K562 (cell line): ENCODE data around the gene NUB1. TPM values are rescaled to one million over a fixed set of nuclear protein-coding genes. Genes with fewer than 3 reads are reported as not detected.
A peak's percentile ranks its signal among the peaks of the same experiment; 100 is the strongest.

Experiments used
- ATAC-seq: fragments of 200-7000 bp; cut with Tn5 transposase; 3 replicates; pipeline ENCODE4 v1.9.1; 2020; ENCODE audit warnings: moderate library complexity
- BruUV-seq: library from RNA; stranded (reverse); fragments of 400-500 nt; replicated peaks from 2 replicates; lab custom pipeline; 2021; lab: Mats Ljungman, UMichigan
- CTCF ChIA-PET: fragments of 300-600 bp; formaldehyde crosslinking; extraction: SDS; loops from one replicate; lab custom pipeline; 2021; ENCODE audit warnings: low intra/inter-chr PET ratio; lab: Yijun Ruan, JAX
- POLR2A ChIA-PET: fragments of 300-600, 350-650 bp; sonication (Branson Sonifier 250); formaldehyde crosslinking; extraction: SDS; loops from one replicate; lab custom pipeline; 2021; ENCODE audit warnings: antibody characterized with exemption, inconsistent platforms; lab: Yijun Ruan, JAX
- DNase-seq, 4 experiments: peaks; one replicate each; pipeline versions ENCODE4 v3.0.0 to v3.0.0-alpha.2; 2011 to 2018; ENCODE audit warnings: low spot score in 3 of 4, mixed read lengths in 3 of 4; ENCODE audit errors: extremely low read depth in 1 of 4
- FAIRE-seq: peaks from 2 replicates; lab custom pipeline; 2011; peaks lifted over from hg19 to GRCh38; lab: Jason Lieb, UNC
- H2AFZ ChIP-seq: 2 replicates; pipeline ENCODE4 v1.6.0; 2011; ENCODE audit warnings: low read depth, low read length, control low read depth, inconsistent platforms
- H3K27ac ChIP-seq: fragments of 200-600 bp; 3 replicates; pipeline ENCODE4 v1.8.0; 2011; ENCODE audit warnings: low read depth, mild to moderate bottlenecking, control low read depth, inconsistent platforms, low read length, moderate library complexity, mixed read lengths; ENCODE audit errors: extremely low read depth
- H3K27me3 ChIP-seq, 2 experiments: fragments of 300-600 bp in 1 of 2; 2 replicates in 1 of 2; 3 replicates in 1 of 2; pipeline versions ENCODE4 v1.6.0 to v1.8.0; 2011; ENCODE audit warnings: inconsistent platforms in 2 of 2, low read length in 2 of 2, mild to moderate bottlenecking in 1 of 2, mixed read lengths in 1 of 2, moderate library complexity in 1 of 2; ENCODE audit not compliant: control insufficient read depth in 2 of 2, insufficient read depth in 2 of 2
- H3K36me3 ChIP-seq: fragments of 300-600 bp; 3 replicates; pipeline ENCODE4 v1.8.0; 2011; ENCODE audit warnings: mild to moderate bottlenecking, low read length, inconsistent platforms; ENCODE audit not compliant: control insufficient read depth, insufficient read depth
- H3K4me1 ChIP-seq, 2 experiments: fragments of 200-600 bp in 1 of 2; replicated peaks in 1 of 2; 2 replicates in 1 of 2; 3 replicates in 1 of 2; pipeline versions ENCODE4 v1.5.1 to v1.8.0; 2011; ENCODE audit warnings: inconsistent platforms in 2 of 2, low read length in 2 of 2, mild to moderate bottlenecking in 1 of 2, mixed read lengths in 1 of 2, moderate library complexity in 1 of 2; ENCODE audit not compliant: control insufficient read depth in 2 of 2, insufficient read depth in 2 of 2
- H3K4me2 ChIP-seq: 2 replicates; pipeline ENCODE4 v1.6.1; 2011; ENCODE audit warnings: low read length, control low read depth, inconsistent platforms, mixed read lengths; ENCODE audit not compliant: insufficient read depth
- H3K4me3 ChIP-seq: fragments of 200-600 bp; sonication (generic), shearing (Covaris generic); 2 replicates; pipeline ENCODE4 v1.5.1; 2016; ENCODE audit warnings: control low read depth, inconsistent platforms
- H3K79me2 ChIP-seq: fragments of 200-600 bp; 3 replicates; pipeline ENCODE4 v1.8.0; 2011; ENCODE audit warnings: low read length, inconsistent platforms; ENCODE audit not compliant: control insufficient read depth, insufficient read depth
- H3K9ac ChIP-seq, 2 experiments: 2 replicates each; pipeline versions ENCODE4 v1.6.0 to v1.6.1; 2011; ENCODE audit warnings: low read depth in 2 of 2, low read length in 2 of 2, control low read depth in 1 of 2, inconsistent platforms in 1 of 2, mild to moderate bottlenecking in 1 of 2, mixed read lengths in 1 of 2; ENCODE audit not compliant: insufficient read depth in 1 of 2
- H3K9me1 ChIP-seq: one replicate; pipeline ENCODE4 v1.6.0; 2011; ENCODE audit warnings: inconsistent platforms, mild to moderate bottlenecking, low read length, moderate library complexity; ENCODE audit not compliant: control insufficient read depth, insufficient read depth
- H3K9me3 ChIP-seq: replicated peaks from 2 replicates; pipeline ENCODE4 v1.5.1; 2011; ENCODE audit warnings: low read depth, low read length, inconsistent platforms; ENCODE audit not compliant: control insufficient read depth, insufficient read depth
- H4K20me1 ChIP-seq: replicated peaks from 2 replicates; pipeline ENCODE4 v1.6.1; 2011; ENCODE audit warnings: low read length, inconsistent platforms, mixed read lengths; ENCODE audit not compliant: control insufficient read depth, insufficient read depth
- CAMTA2 ChIP-seq: fragments of 250-450 bp; sonication (Bioruptor Pico); conservative IDR thresholded peaks from 2 replicates; pipeline ENCODE4 v1.5.1; 2022
- DACH1 ChIP-seq: fragments of 450-650 bp; IDR thresholded peaks from 2 replicates; pipeline ENCODE4 v1.6.1; 2018; ENCODE audit not compliant: partially characterized antibody
- ERF ChIP-seq: fragments of 450-650 bp; formaldehyde crosslinking; IDR thresholded peaks from 2 replicates; pipeline ENCODE4 v1.4.0; 2020; ENCODE audit warnings: mild to moderate bottlenecking, mixed read lengths
- FOXO4 ChIP-seq: fragments of 450-650 bp; formaldehyde crosslinking; IDR thresholded peaks from 2 replicates; pipeline ENCODE4 v1.4.0; 2020; ENCODE audit warnings: mild to moderate bottlenecking, moderate library complexity
- NCOA4 ChIP-seq: fragments of 450-650 bp; IDR thresholded peaks from 2 replicates; pipeline ENCODE4 v1.6.1; 2018; ENCODE audit warnings: mild to moderate bottlenecking; ENCODE audit not compliant: partially characterized antibody
- RBM14 ChIP-seq: fragments of 200-400 bp; formaldehyde crosslinking; IDR thresholded peaks from 2 replicates; pipeline ENCODE4 v1.6.1; 2018; ENCODE audit warnings: low read depth, mild to moderate bottlenecking, low read length, moderate library complexity, borderline replicate concordance; ENCODE audit not compliant: insufficient read depth
- SLC30A9 ChIP-seq: fragments of 250-450 bp; sonication (Bioruptor Pico); IDR thresholded peaks from 2 replicates; pipeline ENCODE4 v1.8.0; 2022; ENCODE audit warnings: mild to moderate bottlenecking, moderate library complexity
- SNRNP70 ChIP-seq: fragments of 200-400 bp; formaldehyde crosslinking; optimal IDR thresholded peaks from 2 replicates; pipeline ENCODE3; 2017; ENCODE audit warnings: low read depth, low read length
- YY1 ChIP-seq, 3 experiments: IDR thresholded peaks; 2 replicates each; pipeline ENCODE4 v1.6.1; 2011; ENCODE audit warnings: low read length in 2 of 3, mild to moderate bottlenecking in 2 of 3, moderate library complexity in 2 of 3, borderline replicate concordance in 1 of 3, control low read depth in 1 of 3, low read depth in 1 of 3; ENCODE audit not compliant: insufficient read depth in 3 of 3, insufficient replicate concordance in 2 of 3, control insufficient read depth in 1 of 3, insufficient read length in 1 of 3; ENCODE audit errors: extremely low read depth in 1 of 3
- ZBTB33 ChIP-seq: sonication (generic); formaldehyde crosslinking; IDR thresholded peaks from 2 replicates; pipeline ENCODE4 v1.8.1; 2023; ENCODE audit warnings: mild to moderate bottlenecking, missing genetic modification reagents
- ZBTB43 ChIP-seq: sonication (generic); formaldehyde crosslinking; IDR thresholded peaks from 2 replicates; pipeline ENCODE4 v1.8.0; 2023; ENCODE audit warnings: mild to moderate bottlenecking, missing genetic modification reagents
- ZFX ChIP-seq: sonication (generic); formaldehyde crosslinking; IDR thresholded peaks from 2 replicates; pipeline ENCODE4 v1.8.0; 2022; ENCODE audit warnings: mild to moderate bottlenecking, missing genetic modification reagents, moderate library complexity
- WGBS: fragments of 100-300 bp; shearing (Covaris generic); methylation state at CpG from one replicate; pipeline ENCODE4 v1.1.6; 2016; ENCODE audit warnings: low coverage, mixed read lengths; ENCODE audit not compliant: insufficient coverage; ENCODE audit errors: missing lambda C conversion rate; 5-methylcytosine and 5-hydroxymethylcytosine counted together
- in situ Hi-C: fragments of 300-500 bp; cut with MboI; formaldehyde crosslinking; loops from 4 replicates; pipeline ENCODE4 v1.15.0; 2018; ENCODE audit warnings: inconsistent platforms, mixed read lengths
- intact Hi-C: fragments of 100-400 bp; cut with micrococcal nuclease; formaldehyde crosslinking; loops from 2 replicates; pipeline ENCODE4 v1.14.2; 2022
- polyA plus RNA-seq, 8 experiments: library from polyadenylated mRNA; depleted of rRNA in 4 of 8; stranded (reverse) in 5 of 8; unstranded in 3 of 8; fragments of >200 nt; fragmentation: Nextera tagmentation in 2 of 8; fragmentation: Illumina TruSeq in 1 of 8; extraction: Ambion mirVana in 2 of 8; extraction: Trizol in 1 of 8; gene quantifications; 2 replicates each; pipeline versions ENCODE4 v1.2.1 to v1.2.3, GENCODE V29; 2011 to 2014; ENCODE audit warnings: inconsistent platforms in 1 of 8, missing spikeins in 1 of 8
- total RNA-seq, 7 experiments: library from RNA; depleted of rRNA in 6 of 7; stranded (reverse); fragments of >200 nt in 6 of 7; fragmentation: Illumina TruSeq in 2 of 7; extraction: Trizol in 2 of 7; gene quantifications; 2 replicates each; pipeline versions ENCODE4 v1.2.1 to v1.2.3, GENCODE V29; 2011 to 2021; ENCODE audit warnings: low replicate concordance in 1 of 7

The NUB1 gene
- total and polyA plus RNA-seq, 9 of the 15 experiments (the other 6 are each of a cell fraction or from before 2014, with no cell fraction given), result 43.2 to 159 (median 85.2) TPM

- TF ChIP-seq ZBTB33 (CRISPR knock-in tag) (peak; percentile 87), RBM14 (no peak), YY1 (IDR thresholded peaks at IDR 0.05; ENCODE audit: borderline replicate concordance in 1 of 3, control insufficient read depth in 1 of 3, extremely low read depth in 1 of 3, insufficient read depth in 3 of 3, insufficient read length in 1 of 3, insufficient replicate concordance in 2 of 3, low read depth in 1 of 3, low read length in 2 of 3) (peak in 1 of 3 experiments; percentile 59), ERF (CRISPR knock-in tag) (no peak)
These were observed 62.8 kb downstream of the NUB1 start (continued) for GRCh38 chr7:151404216-151405011.

- BruUV-seq, result no TSS peak
- no peaks in the 10 kb centered on the region for H3K27me3 ChIP-seq
- H3K4me2 ChIP-seq, result peak overlapping the region; percentile 20
- H3K79me2 ChIP-seq, result no peaks in the 10 kb centered on the region
- no peaks in the 10 kb centered on the region; the same call in 1 of the 2 replicates for H3K9me3 ChIP-seq
- H3K4me1 ChIP-seq, result peaks cover 27 to 41% of the 10 kb centered on the region in 2 experiments
- peak; percentile 25 for ATAC-seq
- CTCF ChIA-PET, result no interaction called here
- FAIRE-seq, result no peak
- peak in 1 of 4 experiments; percentile 42 for DNase-seq
- peak overlapping the region; percentile 42 to 84; a peak in 3 of 4 replicates for H3K9ac ChIP-seq
- H3K4me3 ChIP-seq, result no peak overlapping the region
- no peak for TF ChIP-seq NCOA4
- peak; percentile 39 for TF ChIP-seq SNRNP70
- peak; percentile 15 for TF ChIP-seq DACH1
- TF ChIP-seq ZFX (CRISPR knock-in tag), result peak; percentile 31
- TF ChIP-seq ZBTB43 (CRISPR knock-in tag), result peak; percentile 4; the same call in 1 of the 2 replicates
- TF ChIP-seq CAMTA2 (CRISPR knock-in tag), result 0 out of 2 replicates have a peak, but pooled peaks have one; percentile 5
- TF ChIP-seq SLC30A9 (CRISPR knock-in tag), result no peak
- no peak for TF ChIP-seq FOXO4
- intact Hi-C loops (no loop called here), in situ Hi-C loops (no loop called here)
- no peaks in the 10 kb centered on the region for H3K36me3 ChIP-seq
- H3K9me1 ChIP-seq, result no peaks in the 10 kb centered on the region
- 41% methylated on average over 9 of the region's 9 CpGs for WGBS
- peak overlapping the region; percentile 86 for H2AFZ ChIP-seq
- H4K20me1 ChIP-seq, result no peaks in the 10 kb centered on the region
- peak overlapping the region; percentile 83 for H3K27ac ChIP-seq
- POLR2A ChIA-PET, result interaction anchor here (0.6 to 0.9 kb wide), 3 partner anchors 10 to 97 kb away, joined by 3 to 5 read pairs (median 4); no protein-coding TSS in a partner anchor
These were observed 63.4 kb downstream of the NUB1 start for GRCh38 chr7:151405056-151405455.
